ENCODE results near the gene IKZF3.

Gene IKZF3

DNA sequence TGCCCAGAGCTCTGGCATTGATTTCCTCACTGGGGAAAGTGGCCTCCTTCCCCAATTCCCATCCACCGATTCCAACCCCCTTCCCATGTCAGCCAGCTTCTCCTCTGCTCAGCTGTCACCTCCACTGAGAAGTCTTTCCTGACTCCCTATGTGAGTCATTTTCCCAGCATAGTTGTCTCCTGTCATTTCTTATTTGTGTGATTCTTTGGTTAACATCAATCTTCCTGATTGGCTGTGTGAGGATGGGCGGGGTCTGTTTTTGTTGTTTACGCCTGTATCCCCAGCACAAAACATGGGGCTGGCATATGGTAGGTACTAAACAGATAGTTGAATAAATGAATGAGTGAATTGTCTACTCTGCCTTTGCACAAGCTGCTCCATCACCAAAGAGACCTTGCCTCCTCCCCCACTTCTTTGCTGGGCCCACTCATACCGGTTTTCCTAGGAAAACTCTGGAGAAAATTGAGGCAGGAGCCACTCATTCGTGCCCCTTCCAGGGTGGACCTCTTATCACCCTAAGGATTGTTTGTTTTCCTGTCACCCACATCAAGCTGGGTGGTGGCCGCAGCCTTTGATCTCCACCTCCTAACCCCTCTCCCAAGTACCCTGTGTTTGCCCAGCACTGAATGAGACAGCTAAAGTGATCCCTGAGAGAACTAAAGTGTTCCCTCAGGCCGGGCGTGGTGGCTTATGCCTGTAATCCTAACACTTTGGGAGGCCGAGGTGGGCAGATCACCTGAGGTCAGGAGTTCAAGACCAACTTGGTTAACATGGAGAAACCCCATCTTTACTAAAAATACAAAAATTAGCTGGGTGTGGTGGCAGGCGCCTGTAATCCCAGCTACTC, 127.6 kb downstream of the IKZF3 start (continued):
- TF ChIP-seq, protein P1, sequence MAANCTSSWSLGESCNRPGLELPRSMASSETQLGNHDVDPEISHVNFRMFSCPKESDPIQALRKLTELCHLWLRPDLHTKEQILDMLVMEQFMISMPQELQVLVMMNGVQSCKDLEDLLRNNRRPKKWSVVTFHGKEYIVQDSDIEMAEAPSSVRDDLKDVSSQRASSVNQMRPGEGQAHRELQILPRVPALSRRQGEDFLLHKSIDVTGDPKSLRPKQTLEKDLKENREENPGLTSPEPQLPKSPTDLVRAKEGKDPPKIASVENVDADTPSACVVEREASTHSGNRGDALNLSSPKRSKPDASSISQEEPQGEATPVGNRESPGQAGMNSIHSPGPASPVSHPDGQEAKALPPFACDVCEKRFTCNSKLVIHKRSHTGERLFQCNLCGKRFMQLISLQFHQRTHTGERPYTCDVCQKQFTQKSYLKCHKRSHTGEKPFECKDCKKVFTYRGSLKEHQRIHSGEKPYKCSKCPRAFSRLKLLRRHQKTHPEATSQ (tag by site-specific recombination; IDR thresholded peaks at IDR 0.05), result no peak
- TF ChIP-seq ZNF174 (tag by site-specific recombination; IDR thresholded peaks at IDR 0.05) (no peak), ZSCAN30 (tag by site-specific recombination; IDR thresholded peaks at IDR 0.05) (no peak), OVOL3 (tag by site-specific recombination; IDR thresholded peaks at IDR 0.05) (no peak), ZNF654 (tag by site-specific recombination; IDR thresholded peaks at IDR 0.05; ENCODE audit: low read depth) (no peak), ZFHX2 (tag by site-specific recombination; conservative IDR thresholded peaks at IDR 0.05) (peak; percentile 82), SP2 (tag by site-specific recombination; IDR thresholded peaks at IDR 0.05) (peak; percentile 46), SP3 (tag by site-specific recombination; IDR thresholded peaks at IDR 0.05) (peak; percentile 50; the same call in 1 of the 2 replicates), HOXA7 (CRISPR knock-in tag; IDR thresholded peaks at IDR 0.05; ENCODE audit: borderline replicate concordance) (no peak), ZNF350 (tag by site-specific recombination; IDR thresholded peaks at IDR 0.05) (no peak), ZNF394 (tag by site-specific recombination; IDR thresholded peaks at IDR 0.05; ENCODE audit: borderline replicate concordance) (peak; percentile 87; the same call in 1 of the 2 replicates), ZBTB21 (tag by site-specific recombination; IDR thresholded peaks at IDR 0.05) (no peak), ZNF157 (tag by site-specific recombination; IDR thresholded peaks at IDR 0.05) (no peak), ZNF837 (tag by site-specific recombination; IDR thresholded peaks at IDR 0.05) (no peak)
- TF ChIP-seq, protein P2, sequence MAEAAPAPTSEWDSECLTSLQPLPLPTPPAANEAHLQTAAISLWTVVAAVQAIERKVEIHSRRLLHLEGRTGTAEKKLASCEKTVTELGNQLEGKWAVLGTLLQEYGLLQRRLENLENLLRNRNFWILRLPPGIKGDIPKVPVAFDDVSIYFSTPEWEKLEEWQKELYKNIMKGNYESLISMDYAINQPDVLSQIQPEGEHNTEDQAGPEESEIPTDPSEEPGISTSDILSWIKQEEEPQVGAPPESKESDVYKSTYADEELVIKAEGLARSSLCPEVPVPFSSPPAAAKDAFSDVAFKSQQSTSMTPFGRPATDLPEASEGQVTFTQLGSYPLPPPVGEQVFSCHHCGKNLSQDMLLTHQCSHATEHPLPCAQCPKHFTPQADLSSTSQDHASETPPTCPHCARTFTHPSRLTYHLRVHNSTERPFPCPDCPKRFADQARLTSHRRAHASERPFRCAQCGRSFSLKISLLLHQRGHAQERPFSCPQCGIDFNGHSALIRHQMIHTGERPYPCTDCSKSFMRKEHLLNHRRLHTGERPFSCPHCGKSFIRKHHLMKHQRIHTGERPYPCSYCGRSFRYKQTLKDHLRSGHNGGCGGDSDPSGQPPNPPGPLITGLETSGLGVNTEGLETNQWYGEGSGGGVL (tag by site-specific recombination; IDR thresholded peaks at IDR 0.05), result no peak
- TF ChIP-seq, protein P3, sequence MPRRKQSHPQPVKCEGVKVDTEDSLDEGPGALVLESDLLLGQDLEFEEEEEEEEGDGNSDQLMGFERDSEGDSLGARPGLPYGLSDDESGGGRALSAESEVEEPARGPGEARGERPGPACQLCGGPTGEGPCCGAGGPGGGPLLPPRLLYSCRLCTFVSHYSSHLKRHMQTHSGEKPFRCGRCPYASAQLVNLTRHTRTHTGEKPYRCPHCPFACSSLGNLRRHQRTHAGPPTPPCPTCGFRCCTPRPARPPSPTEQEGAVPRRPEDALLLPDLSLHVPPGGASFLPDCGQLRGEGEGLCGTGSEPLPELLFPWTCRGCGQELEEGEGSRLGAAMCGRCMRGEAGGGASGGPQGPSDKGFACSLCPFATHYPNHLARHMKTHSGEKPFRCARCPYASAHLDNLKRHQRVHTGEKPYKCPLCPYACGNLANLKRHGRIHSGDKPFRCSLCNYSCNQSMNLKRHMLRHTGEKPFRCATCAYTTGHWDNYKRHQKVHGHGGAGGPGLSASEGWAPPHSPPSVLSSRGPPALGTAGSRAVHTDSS (tag by site-specific recombination; IDR thresholded peaks at IDR 0.05), result no peak
- TF ChIP-seq, protein P4, sequence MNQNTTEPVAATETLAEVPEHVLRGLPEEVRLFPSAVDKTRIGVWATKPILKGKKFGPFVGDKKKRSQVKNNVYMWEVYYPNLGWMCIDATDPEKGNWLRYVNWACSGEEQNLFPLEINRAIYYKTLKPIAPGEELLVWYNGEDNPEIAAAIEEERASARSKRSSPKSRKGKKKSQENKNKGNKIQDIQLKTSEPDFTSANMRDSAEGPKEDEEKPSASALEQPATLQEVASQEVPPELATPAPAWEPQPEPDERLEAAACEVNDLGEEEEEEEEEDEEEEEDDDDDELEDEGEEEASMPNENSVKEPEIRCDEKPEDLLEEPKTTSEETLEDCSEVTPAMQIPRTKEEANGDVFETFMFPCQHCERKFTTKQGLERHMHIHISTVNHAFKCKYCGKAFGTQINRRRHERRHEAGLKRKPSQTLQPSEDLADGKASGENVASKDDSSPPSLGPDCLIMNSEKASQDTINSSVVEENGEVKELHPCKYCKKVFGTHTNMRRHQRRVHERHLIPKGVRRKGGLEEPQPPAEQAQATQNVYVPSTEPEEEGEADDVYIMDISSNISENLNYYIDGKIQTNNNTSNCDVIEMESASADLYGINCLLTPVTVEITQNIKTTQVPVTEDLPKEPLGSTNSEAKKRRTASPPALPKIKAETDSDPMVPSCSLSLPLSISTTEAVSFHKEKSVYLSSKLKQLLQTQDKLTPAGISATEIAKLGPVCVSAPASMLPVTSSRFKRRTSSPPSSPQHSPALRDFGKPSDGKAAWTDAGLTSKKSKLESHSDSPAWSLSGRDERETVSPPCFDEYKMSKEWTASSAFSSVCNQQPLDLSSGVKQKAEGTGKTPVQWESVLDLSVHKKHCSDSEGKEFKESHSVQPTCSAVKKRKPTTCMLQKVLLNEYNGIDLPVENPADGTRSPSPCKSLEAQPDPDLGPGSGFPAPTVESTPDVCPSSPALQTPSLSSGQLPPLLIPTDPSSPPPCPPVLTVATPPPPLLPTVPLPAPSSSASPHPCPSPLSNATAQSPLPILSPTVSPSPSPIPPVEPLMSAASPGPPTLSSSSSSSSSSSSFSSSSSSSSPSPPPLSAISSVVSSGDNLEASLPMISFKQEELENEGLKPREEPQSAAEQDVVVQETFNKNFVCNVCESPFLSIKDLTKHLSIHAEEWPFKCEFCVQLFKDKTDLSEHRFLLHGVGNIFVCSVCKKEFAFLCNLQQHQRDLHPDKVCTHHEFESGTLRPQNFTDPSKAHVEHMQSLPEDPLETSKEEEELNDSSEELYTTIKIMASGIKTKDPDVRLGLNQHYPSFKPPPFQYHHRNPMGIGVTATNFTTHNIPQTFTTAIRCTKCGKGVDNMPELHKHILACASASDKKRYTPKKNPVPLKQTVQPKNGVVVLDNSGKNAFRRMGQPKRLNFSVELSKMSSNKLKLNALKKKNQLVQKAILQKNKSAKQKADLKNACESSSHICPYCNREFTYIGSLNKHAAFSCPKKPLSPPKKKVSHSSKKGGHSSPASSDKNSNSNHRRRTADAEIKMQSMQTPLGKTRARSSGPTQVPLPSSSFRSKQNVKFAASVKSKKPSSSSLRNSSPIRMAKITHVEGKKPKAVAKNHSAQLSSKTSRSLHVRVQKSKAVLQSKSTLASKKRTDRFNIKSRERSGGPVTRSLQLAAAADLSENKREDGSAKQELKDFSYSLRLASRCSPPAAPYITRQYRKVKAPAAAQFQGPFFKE (tag by site-specific recombination; IDR thresholded peaks at IDR 0.05; ENCODE audit: borderline replicate concordance), result no peak
